Measurements from ENCODE around the gene ITGA5.

Gene ITGA5

GRCh38 chr12:54349036-54349435 lies 70.0 kb downstream of the ITGA5 start:
- no peak for DNase-seq

Data from NCI-H2029 treated with DMSO at 0.1 percent for 48 hours (cell line).